H9 (cell line): ENCODE results near the gene FLNC. TPM values are rescaled to one million over a fixed set of nuclear protein-coding genes. Genes with fewer than 3 reads are reported as not detected.

Source experiments
- DNase-seq: peaks from one replicate; pipeline ENCODE4 v3.0.0-alpha.2; 2017
- H2AFZ ChIP-seq: one replicate; pipeline ENCODE4 v1.6.1; 2013; ENCODE audit warnings: mild to moderate bottlenecking, low read length, control low read depth, moderate library complexity
- H2AK5ac ChIP-seq: 2 replicates; pipeline ENCODE4 v1.6.1; 2013; ENCODE audit warnings: low read length, control low read depth, mixed read lengths; ENCODE audit not compliant: insufficient read length
- H2BK120ac ChIP-seq: one replicate; pipeline ENCODE4 v1.6.1; 2013; ENCODE audit warnings: low read depth, mild to moderate bottlenecking, low read length, control low read depth, inconsistent platforms; ENCODE audit not compliant: poor library complexity, severe bottlenecking
- H2BK12ac ChIP-seq: 2 replicates; pipeline ENCODE4 v1.6.1; 2013; ENCODE audit warnings: low read length, control low read depth, mixed read lengths, low read depth; ENCODE audit not compliant: insufficient read length
- H2BK15ac ChIP-seq: 2 replicates; pipeline ENCODE4 v1.6.1; 2013; ENCODE audit warnings: low read depth, low read length, control low read depth
- H2BK20ac ChIP-seq: one replicate; pipeline ENCODE4 v1.6.1; 2013; ENCODE audit warnings: low read depth, mild to moderate bottlenecking, low read length, control low read depth, inconsistent platforms; ENCODE audit not compliant: poor library complexity, severe bottlenecking
- H2BK5ac ChIP-seq: 2 replicates; pipeline ENCODE4 v1.6.1; 2013; ENCODE audit warnings: low read length, control low read depth, mixed read lengths; ENCODE audit not compliant: insufficient read length
- H3K14ac ChIP-seq: 2 replicates; pipeline ENCODE4 v1.6.1; 2013; ENCODE audit warnings: low read length, control low read depth; ENCODE audit not compliant: insufficient read depth
- H3K18ac ChIP-seq: 2 replicates; pipeline ENCODE4 v1.6.1; 2013; ENCODE audit warnings: low read depth, mild to moderate bottlenecking, mixed read lengths, low read length, control low read depth; ENCODE audit not compliant: insufficient read length
- H3K23ac ChIP-seq: 2 replicates; pipeline ENCODE4 v1.6.1; 2013; ENCODE audit warnings: low read length, control low read depth, mixed read lengths, low read depth; ENCODE audit not compliant: insufficient read length
- H3K23me2 ChIP-seq: 2 replicates; pipeline ENCODE4 v1.6.1; 2013; ENCODE audit warnings: low read depth, mild to moderate bottlenecking, mixed read lengths, low read length, control low read depth; ENCODE audit not compliant: insufficient read length, poor library complexity, severe bottlenecking
- H3K27ac ChIP-seq: 2 replicates; pipeline ENCODE4 v1.5.1; 2013; ENCODE audit warnings: low read length, control low read depth, mixed read lengths, low read depth; ENCODE audit not compliant: insufficient read length
- H3K27me3 ChIP-seq: 2 replicates; pipeline ENCODE4 v1.6.1; 2013; ENCODE audit warnings: low read length, control low read depth, inconsistent platforms; ENCODE audit not compliant: insufficient read depth
- H3K4ac ChIP-seq: 2 replicates; pipeline ENCODE4 v1.6.1; 2013; ENCODE audit warnings: low read depth, mild to moderate bottlenecking, control low read depth, inconsistent platforms, low read length, moderate library complexity
- H3K4me1 ChIP-seq: 2 replicates; pipeline ENCODE4 v1.6.1; 2013; ENCODE audit warnings: low read length, control low read depth, inconsistent platforms; ENCODE audit not compliant: insufficient read depth
- H3K4me2 ChIP-seq: 2 replicates; pipeline ENCODE4 v1.6.1; 2013; ENCODE audit warnings: low read length, control low read depth, mixed read lengths; ENCODE audit not compliant: insufficient read length, insufficient read depth
- H3K56ac ChIP-seq: 2 replicates; pipeline ENCODE4 v1.6.1; 2013; ENCODE audit warnings: low read depth, mild to moderate bottlenecking, mixed read lengths, low read length, control low read depth; ENCODE audit not compliant: insufficient read length
- H3K79me1 ChIP-seq: 2 replicates; pipeline ENCODE4 v1.6.1; 2013; ENCODE audit warnings: low read depth, mild to moderate bottlenecking, moderate library complexity, low read length, control low read depth, inconsistent platforms; ENCODE audit not compliant: insufficient read depth, poor library complexity, severe bottlenecking
- H3K79me2 ChIP-seq: 2 replicates; pipeline ENCODE4 v1.6.1; 2013; ENCODE audit warnings: low read length, control low read depth, inconsistent platforms; ENCODE audit not compliant: insufficient read depth
- H3K9ac ChIP-seq: 2 replicates; pipeline ENCODE4 v1.6.1; 2013; ENCODE audit warnings: low read length, control low read depth, mixed read lengths; ENCODE audit not compliant: insufficient read length; ENCODE audit errors: extremely low read depth
- H3K9me3 ChIP-seq: one replicate; pipeline ENCODE4 v1.6.1; 2013; ENCODE audit warnings: low read depth, low read length, inconsistent platforms; ENCODE audit not compliant: control insufficient read depth
- H3T11ph ChIP-seq: one replicate; pipeline ENCODE4 v1.6.1; 2013; ENCODE audit warnings: mild to moderate bottlenecking, low read length, control low read depth, inconsistent platforms
- H4K20me1 ChIP-seq: one replicate; pipeline ENCODE4 v1.6.1; 2013; ENCODE audit not compliant: control insufficient read depth, insufficient read length, insufficient read depth
- H4K5ac ChIP-seq: 2 replicates; pipeline ENCODE4 v1.6.1; 2013; ENCODE audit warnings: low read depth, mild to moderate bottlenecking, mixed read lengths, low read length, control low read depth; ENCODE audit not compliant: insufficient read length
- H4K8ac ChIP-seq: replicated peaks from 2 replicates; pipeline ENCODE4 v1.6.1; 2013; ENCODE audit warnings: low read length, control low read depth, mixed read lengths, low read depth; ENCODE audit not compliant: insufficient read length
- H4K91ac ChIP-seq: 2 replicates; pipeline ENCODE4 v1.6.1; 2013; ENCODE audit warnings: low read depth, mild to moderate bottlenecking, moderate library complexity, mixed read lengths, low read length, control low read depth; ENCODE audit not compliant: insufficient read length
- H3K27ac Mint-ChIP-seq, 3 experiments: 2 replicates in 2 of 3; 3 replicates in 1 of 3; pipeline ENCODE4 v1.8.0; 2020 to 2021; ENCODE audit warnings: mixed read lengths in 3 of 3, mild to moderate bottlenecking in 1 of 3, moderate library complexity in 1 of 3
- H3K27me3 Mint-ChIP-seq: 2 replicates; pipeline ENCODE4 v1.8.0; 2021; ENCODE audit warnings: low read depth, mild to moderate bottlenecking, moderate library complexity, mixed read lengths
- H3K36me3 Mint-ChIP-seq, 3 experiments: 2 replicates in 2 of 3; 3 replicates in 1 of 3; pipeline ENCODE4 v1.8.0; 2020 to 2021; ENCODE audit warnings: low read depth in 3 of 3, mixed read lengths in 3 of 3; ENCODE audit not compliant: insufficient read depth in 1 of 3
- H3K4me1 Mint-ChIP-seq, 2 experiments: 2 replicates each; pipeline ENCODE4 v1.8.0; 2020; ENCODE audit warnings: mixed read lengths in 2 of 2
- H3K4me3 Mint-ChIP-seq, 2 experiments: 2 replicates in 1 of 2; 3 replicates in 1 of 2; pipeline ENCODE4 v1.8.0; 2020 to 2021; ENCODE audit warnings: mild to moderate bottlenecking in 2 of 2, mixed read lengths in 2 of 2, moderate library complexity in 1 of 2
- H3K9me3 Mint-ChIP-seq, 2 experiments: 2 replicates in 1 of 2; 3 replicates in 1 of 2; pipeline ENCODE4 v1.8.0; 2020; ENCODE audit warnings: mild to moderate bottlenecking in 2 of 2, mixed read lengths in 2 of 2, moderate library complexity in 1 of 2
- CTCF ChIP-seq: fragments of 200-600 bp; sonication (generic); conservative IDR thresholded peaks from 3 replicates; pipeline ENCODE4 v1.8.0; 2021; ENCODE audit warnings: antibody characterized with exemption, mild to moderate bottlenecking
- WGBS: extraction: QIAGEN DNeasy Blood & Tissue Kit; methylation state at CpG from one replicate; pipeline ENCODE4 v1.1.7; 2013; ENCODE audit warnings: missing lambda C conversion rate, low lambda C conversion rate, mixed read lengths; ENCODE audit not compliant: insufficient read length; ENCODE audit errors: extremely low coverage; 5-methylcytosine and 5-hydroxymethylcytosine counted together
- total RNA-seq: library from RNA; stranded (reverse); gene quantifications from 2 replicates; pipeline ENCODE4 v1.2.1, GENCODE V29; 2021

Gene FLNC
- total RNA-seq, 1 experiment from 2014 or later = 12.2 TPM

GRCh38 chr7:128845987-128846386 is 15.8 kb downstream of the FLNC start:
- no peaks in the 10 kb centered on the region for H3K23me2 ChIP-seq
- H2BK20ac ChIP-seq = no peak overlapping the region
- H2AK5ac ChIP-seq = no peak overlapping the region
- H2BK120ac ChIP-seq = no peak overlapping the region
- H3K9me3 ChIP-seq = no peaks in the 10 kb centered on the region
- no peaks in the 10 kb centered on the region for H3K27me3 ChIP-seq
- no peak overlapping the region for H3K27ac ChIP-seq
- H3K4ac ChIP-seq = no peak overlapping the region
- H3T11ph ChIP-seq = no peak overlapping the region
- no peak overlapping the region for H2BK15ac ChIP-seq
- H2AFZ ChIP-seq = no peak overlapping the region
- H3K4me1 ChIP-seq = no peaks in the 10 kb centered on the region
- no peak overlapping the region for H3K14ac ChIP-seq
- no peak overlapping the region for H3K56ac ChIP-seq
- no peaks in the 10 kb centered on the region for H3K79me1 ChIP-seq
- DNase-seq = no peak
- H3K4me2 ChIP-seq = no peak overlapping the region
- no peaks in the 10 kb centered on the region for H3K79me2 ChIP-seq
- Mint-ChIP-seq H3K4me3 (no peak overlapping the region), H3K9me3 (no peaks in the 10 kb centered on the region), H3K36me3 (peaks cover 0 to 3% (median 0%) of the 10 kb centered on the region in 3 experiments; a peak in 2 of 7 replicates), H3K4me1 (peaks cover 2 to 12% of the 10 kb centered on the region in 2 experiments), H3K27me3 (no peaks in the 10 kb centered on the region), H3K27ac (no peak overlapping the region)
- H3K9ac ChIP-seq = no peak overlapping the region
- WGBS = no CpG with 5 or more reads among the region's 19 CpGs
- no peak for TF ChIP-seq CTCF
- H3K23ac ChIP-seq = no peak overlapping the region
- H4K8ac ChIP-seq = no peak overlapping the region
- no peak overlapping the region for H4K5ac ChIP-seq
- no peaks in the 10 kb centered on the region for H4K20me1 ChIP-seq
- H3K18ac ChIP-seq = no peak overlapping the region
- H2BK12ac ChIP-seq = no peak overlapping the region
- H4K91ac ChIP-seq = no peak overlapping the region
- no peak overlapping the region for H2BK5ac ChIP-seq
